HEK293 (cell line): ENCODE measurements around the gene UACA.

Experiments
- CTCF ChIA-PET: fragments of 350-600 bp; formaldehyde crosslinking; extraction: SDS; loops from one replicate; lab custom pipeline; 2021; ENCODE audit warnings: antibody characterized with exemption; lab: Yijun Ruan, JAX
- POLR2A ChIA-PET: fragments of 300-600 bp; formaldehyde crosslinking; extraction: SDS; loops from one replicate; lab custom pipeline; 2020; ENCODE audit warnings: antibody characterized with exemption, inconsistent platforms; lab: Yijun Ruan, JAX
- H3K27ac ChIP-seq: fragments of 200-500 bp; sonication (Bioruptor generic); 2 replicates; pipeline ENCODE4 v1.5.1; 2014; ENCODE audit warnings: low read depth, low read length, control low read depth, inconsistent platforms; ENCODE audit errors: extremely low read depth
- H3K36me3 ChIP-seq, 2 experiments: fragments of 200-500 bp in 1 of 2; sonication (Bioruptor generic) in 1 of 2; 1 replicate in 1 of 2; 2 replicates in 1 of 2; pipeline ENCODE4 v1.5.1; 2014 to 2017; ENCODE audit warnings: inconsistent platforms in 2 of 2, low read length in 2 of 2; ENCODE audit not compliant: control insufficient read depth in 2 of 2, insufficient read depth in 1 of 2
- H3K4me1 ChIP-seq: fragments of 200-500 bp; sonication (Bioruptor generic); 2 replicates; pipeline ENCODE4 v1.5.1; 2014; ENCODE audit warnings: mild to moderate bottlenecking, low read length, inconsistent platforms; ENCODE audit not compliant: control insufficient read depth, insufficient read depth
- H3K4me3 ChIP-seq: 2 replicates; pipeline ENCODE4 v1.5.1; 2011; ENCODE audit warnings: low read depth, mild to moderate bottlenecking, control low read depth, low read length, moderate library complexity
- H3K9me3 ChIP-seq: fragments of 200-500 bp; sonication (Bioruptor generic); 2 replicates; pipeline ENCODE4 v1.5.1; 2014; ENCODE audit warnings: low read depth, low read length, inconsistent platforms; ENCODE audit not compliant: control insufficient read depth, insufficient read depth
- BCL11A ChIP-seq: fragments of 450-650 bp; formaldehyde crosslinking; IDR thresholded peaks from 2 replicates; pipeline ENCODE4 v1.5.1; 2016; ENCODE audit warnings: low read depth, missing biosample characterization, missing genetic modification characterization
- GLIS1 ChIP-seq: fragments of 450-650 bp; formaldehyde crosslinking; IDR thresholded peaks from 2 replicates; pipeline ENCODE4 v1.5.1; 2016; ENCODE audit warnings: missing biosample characterization, missing genetic modification characterization
- KLF10 ChIP-seq: fragments of 450-650 bp; IDR thresholded peaks from 2 replicates; pipeline ENCODE4 v1.5.1; 2018; ENCODE audit warnings: missing biosample characterization, mild to moderate bottlenecking, missing genetic modification characterization
- KLF7 ChIP-seq: fragments of 450-650 bp; formaldehyde crosslinking; IDR thresholded peaks from 2 replicates; pipeline ENCODE4 v1.5.1; 2016; ENCODE audit warnings: missing biosample characterization, missing genetic modification characterization, borderline replicate concordance
- MEIS1 ChIP-seq: sonication (generic); formaldehyde crosslinking; IDR thresholded peaks from 2 replicates; pipeline ENCODE4 v1.8.1; 2022; ENCODE audit warnings: missing genetic modification reagents, mild to moderate bottlenecking, borderline replicate concordance
- MZF1 ChIP-seq: fragments of 450-650 bp; formaldehyde crosslinking; IDR thresholded peaks from 2 replicates; pipeline ENCODE4 v1.5.1; 2017; ENCODE audit warnings: missing biosample characterization, missing genetic modification characterization, borderline replicate concordance
- PBX3 ChIP-seq: sonication (generic); formaldehyde crosslinking; IDR thresholded peaks from 2 replicates; pipeline ENCODE4 v1.8.1; 2022; ENCODE audit warnings: mild to moderate bottlenecking, moderate library complexity, missing genetic modification reagents
- SP7 ChIP-seq: fragments of 450-650 bp; formaldehyde crosslinking; IDR thresholded peaks from 2 replicates; pipeline ENCODE4 v1.5.1; 2016; ENCODE audit warnings: missing biosample characterization, missing genetic modification characterization
- WT1 ChIP-seq: fragments of 450-650 bp; formaldehyde crosslinking; IDR thresholded peaks from 2 replicates; pipeline ENCODE4 v1.5.1; 2016; ENCODE audit warnings: missing biosample characterization, missing genetic modification characterization
- ZBTB21 ChIP-seq: fragments of 450-650 bp; formaldehyde crosslinking; IDR thresholded peaks from 2 replicates; pipeline ENCODE4 v1.5.1; 2017; ENCODE audit warnings: missing biosample characterization, missing genetic modification characterization
- ZBTB8A ChIP-seq: fragments of 450-650 bp; formaldehyde crosslinking; IDR thresholded peaks from 2 replicates; pipeline ENCODE4 v1.5.1; 2016; ENCODE audit warnings: missing biosample characterization, missing genetic modification characterization
- ZFHX2 ChIP-seq: fragments of 450-650 bp; formaldehyde crosslinking; conservative IDR thresholded peaks from 2 replicates; pipeline ENCODE4 v1.5.1; 2016; ENCODE audit warnings: missing biosample characterization, missing genetic modification characterization
- ZFP3 ChIP-seq: fragments of 450-650 bp; formaldehyde crosslinking; IDR thresholded peaks from 2 replicates; pipeline ENCODE4 v1.5.1; 2016; ENCODE audit warnings: low read depth, missing biosample characterization, missing genetic modification characterization
- ZIC2 ChIP-seq: fragments of 450-650 bp; formaldehyde crosslinking; IDR thresholded peaks from 2 replicates; pipeline ENCODE4 v1.5.1; 2016; ENCODE audit warnings: missing biosample characterization, missing genetic modification characterization
- ZNF10 ChIP-seq: fragments of 450-650 bp; formaldehyde crosslinking; IDR thresholded peaks from 2 replicates; pipeline ENCODE4 v1.5.1; 2017; ENCODE audit warnings: missing biosample characterization, missing genetic modification characterization
- ZNF366 ChIP-seq: fragments of 450-650 bp; formaldehyde crosslinking; conservative IDR thresholded peaks from 2 replicates; pipeline ENCODE4 v1.5.1; 2016; ENCODE audit warnings: missing biosample characterization, missing genetic modification characterization
- ZNF521 ChIP-seq: fragments of 450-650 bp; formaldehyde crosslinking; IDR thresholded peaks from 2 replicates; pipeline ENCODE4 v1.5.1; 2017; ENCODE audit warnings: missing biosample characterization, mild to moderate bottlenecking, missing genetic modification characterization
- ZNF629 ChIP-seq: fragments of 450-650 bp; formaldehyde crosslinking; IDR thresholded peaks from 2 replicates; pipeline ENCODE4 v1.5.1; 2017; ENCODE audit warnings: missing biosample characterization, missing genetic modification characterization
- ZNF658 ChIP-seq: fragments of 450-650 bp; formaldehyde crosslinking; IDR thresholded peaks from 2 replicates; pipeline ENCODE4; 2016; ENCODE audit warnings: missing biosample characterization, missing genetic modification characterization
- ZNF660 ChIP-seq: fragments of 450-650 bp; IDR thresholded peaks from 2 replicates; pipeline ENCODE4 v1.5.1; 2018; ENCODE audit warnings: missing biosample characterization, mild to moderate bottlenecking, missing genetic modification characterization
- ZNF791 ChIP-seq: fragments of 450-650 bp; formaldehyde crosslinking; IDR thresholded peaks from 2 replicates; pipeline ENCODE4 v1.5.1; 2016; ENCODE audit warnings: missing biosample characterization, missing genetic modification characterization
- ZNF792 ChIP-seq: fragments of 450-650 bp; formaldehyde crosslinking; IDR thresholded peaks from 2 replicates; pipeline ENCODE4 v1.5.1; 2016; ENCODE audit warnings: missing biosample characterization, missing genetic modification characterization
- ZSCAN16 ChIP-seq: fragments of 450-650 bp; formaldehyde crosslinking; IDR thresholded peaks from 2 replicates; pipeline ENCODE4 v1.5.1; 2016; ENCODE audit warnings: missing biosample characterization, missing genetic modification characterization
- ZSCAN18 ChIP-seq: fragments of 450-650 bp; formaldehyde crosslinking; IDR thresholded peaks from 2 replicates; pipeline ENCODE4 v1.5.1; 2016; ENCODE audit warnings: missing biosample characterization, missing genetic modification characterization
- ZSCAN23 ChIP-seq: fragments of 450-650 bp; formaldehyde crosslinking; IDR thresholded peaks from 2 replicates; pipeline ENCODE4 v1.5.1; 2016; ENCODE audit warnings: missing biosample characterization, missing genetic modification characterization
- ZXDB ChIP-seq: fragments of 450-650 bp; formaldehyde crosslinking; IDR thresholded peaks from 2 replicates; pipeline ENCODE4 v1.5.1; 2016; ENCODE audit warnings: missing biosample characterization, missing genetic modification characterization
- TF ChIP-seq, protein P1 (sequence below): fragments of 450-650 bp; formaldehyde crosslinking; IDR thresholded peaks from 2 replicates; pipeline ENCODE4 v1.5.1; 2016; ENCODE audit warnings: missing biosample characterization, missing genetic modification characterization

UACA gene

GRCh38 chr15:70761046-70761445 is 2.3 kb downstream of the UACA start:
- Histone ChIP-seq H3K4me1 (peaks cover 52% of the 10 kb centered on the region), H3K4me3 (peak overlapping the region; percentile 12; the same call in 1 of the 2 replicates), H3K27ac (no peak overlapping the region), H3K9me3 (no peaks in the 10 kb centered on the region), H3K36me3 (no peaks in the 10 kb centered on the region; a peak in 1 of 3 replicates)
- POLR2A ChIA-PET, result interaction anchor here (0.7 to 1.0 kb wide), 3 partner anchors 11 to 39 kb away, joined by 3 to 7 read pairs (median 4); no protein-coding TSS in a partner anchor
- 0 out of 2 replicates have a peak, but pooled peaks have one; percentile 7 for TF ChIP-seq ZNF10 (tag by site-specific recombination)
- TF ChIP-seq ZBTB21, result no peak
- TF ChIP-seq KLF7 (tag by site-specific recombination), result no peak
- no peak for TF ChIP-seq MEIS1 (CRISPR knock-in tag)
- TF ChIP-seq ZFP3 (tag by site-specific recombination), result no peak
- no peak for TF ChIP-seq ZNF792 (tag by site-specific recombination)
- no peak for TF ChIP-seq ZNF658 (tag by site-specific recombination)
- TF ChIP-seq ZXDB (tag by site-specific recombination), result peak; percentile 11; the same call in 1 of the 2 replicates
- peak; percentile 18; the same call in 1 of the 2 replicates for TF ChIP-seq ZSCAN16 (tag by site-specific recombination)
- TF ChIP-seq, protein P1, sequence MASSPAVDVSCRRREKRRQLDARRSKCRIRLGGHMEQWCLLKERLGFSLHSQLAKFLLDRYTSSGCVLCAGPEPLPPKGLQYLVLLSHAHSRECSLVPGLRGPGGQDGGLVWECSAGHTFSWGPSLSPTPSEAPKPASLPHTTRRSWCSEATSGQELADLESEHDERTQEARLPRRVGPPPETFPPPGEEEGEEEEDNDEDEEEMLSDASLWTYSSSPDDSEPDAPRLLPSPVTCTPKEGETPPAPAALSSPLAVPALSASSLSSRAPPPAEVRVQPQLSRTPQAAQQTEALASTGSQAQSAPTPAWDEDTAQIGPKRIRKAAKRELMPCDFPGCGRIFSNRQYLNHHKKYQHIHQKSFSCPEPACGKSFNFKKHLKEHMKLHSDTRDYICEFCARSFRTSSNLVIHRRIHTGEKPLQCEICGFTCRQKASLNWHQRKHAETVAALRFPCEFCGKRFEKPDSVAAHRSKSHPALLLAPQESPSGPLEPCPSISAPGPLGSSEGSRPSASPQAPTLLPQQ (tag by site-specific recombination), result 0 out of 2 replicates have a peak, but pooled peaks have one; percentile 15
- TF ChIP-seq ZNF660, result no peak; the same call in 1 of the 2 replicates
- TF ChIP-seq PBX3, result no peak
- TF ChIP-seq ZNF791 (tag by site-specific recombination), result no peak
- TF ChIP-seq ZBTB8A, result no peak
- TF ChIP-seq ZSCAN23 (tag by site-specific recombination), result no peak
- CTCF ChIA-PET, result interaction anchor here (0.5 to 3.6 kb wide), 7 partner anchors 17 to 353 kb away, joined by 3 to 21 read pairs (median 3); no protein-coding TSS in a partner anchor

GRCh38 chr15:70758790-70759462 is 4.4 kb downstream of the UACA start:
- ChIA-PET POLR2A (no interaction called here), CTCF (interaction anchor here (0.6 to 3.6 kb wide), 3 partner anchors 36 to 117 kb away, joined by 3 to 21 read pairs (median 4); no protein-coding TSS in a partner anchor)
- no peak overlapping the region for H3K27ac ChIP-seq
- no peaks in the 10 kb centered on the region; a peak in 1 of 3 replicates for H3K36me3 ChIP-seq
- H3K4me3 ChIP-seq, result no peak overlapping the region
- peaks cover 32% of the 10 kb centered on the region for H3K4me1 ChIP-seq
- no peaks in the 10 kb centered on the region for H3K9me3 ChIP-seq
- TF ChIP-seq KLF10 (tag by site-specific recombination) (0 out of 2 replicates have a peak, but pooled peaks have one; percentile 16), MZF1 (peak; percentile 70; the same call in 1 of the 2 replicates), WT1 (0 out of 2 replicates have a peak, but pooled peaks have one; percentile 24), GLIS1 (tag by site-specific recombination) (peak; percentile 92), ZBTB8A (0 out of 2 replicates have a peak, but pooled peaks have one; percentile 16), SP7 (tag by site-specific recombination) (peak; percentile 86), ZIC2 (tag by site-specific recombination) (peak; percentile 47; the same call in 1 of the 2 replicates), ZSCAN18 (no peak), ZFHX2 (tag by site-specific recombination) (peak; percentile 50; the same call in 1 of the 2 replicates), ZNF366 (tag by site-specific recombination) (peak; percentile 52; the same call in 1 of the 2 replicates), ZNF521 (tag by site-specific recombination) (no peak), ZNF660 (no peak), BCL11A (tag by site-specific recombination) (peak; percentile 30; the same call in 1 of the 2 replicates), ZNF629 (tag by site-specific recombination) (0 out of 2 replicates have a peak, but pooled peaks have one; percentile 7)
- TF ChIP-seq, protein P1 (tag by site-specific recombination), result 0 out of 2 replicates have a peak, but pooled peaks have one; percentile 29
